Measurements from ENCODE around the gene WDFY3. TPM values are rescaled to one million over a fixed set of nuclear protein-coding genes. Genes with fewer than 3 reads are reported as not detected.

Gene WDFY3
- polyA plus RNA-seq, 2 of the 4 experiments (the other 2 are of a cell fraction) = 6.6 to 25.1 TPM

DNA sequence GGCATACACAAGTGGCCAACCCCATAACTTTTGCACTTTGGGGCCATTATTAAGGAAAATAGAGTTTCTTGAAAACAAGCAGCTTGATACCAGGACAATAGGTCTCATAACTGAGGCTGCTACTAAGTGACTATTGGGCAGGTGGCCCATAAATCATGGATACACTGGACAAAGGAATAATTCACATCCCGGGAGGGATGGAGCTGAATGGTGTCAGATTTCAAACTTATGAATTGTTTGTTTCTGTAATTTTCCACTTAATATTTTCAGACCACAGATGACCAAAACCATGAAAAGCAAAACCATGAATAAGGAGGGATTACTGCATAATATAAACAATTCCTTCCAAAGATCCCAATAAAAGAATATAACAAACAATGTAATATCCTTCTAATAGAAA is 114.4 kb downstream of the WDFY3 start (continued):
- TF ChIP-seq, protein P1, sequence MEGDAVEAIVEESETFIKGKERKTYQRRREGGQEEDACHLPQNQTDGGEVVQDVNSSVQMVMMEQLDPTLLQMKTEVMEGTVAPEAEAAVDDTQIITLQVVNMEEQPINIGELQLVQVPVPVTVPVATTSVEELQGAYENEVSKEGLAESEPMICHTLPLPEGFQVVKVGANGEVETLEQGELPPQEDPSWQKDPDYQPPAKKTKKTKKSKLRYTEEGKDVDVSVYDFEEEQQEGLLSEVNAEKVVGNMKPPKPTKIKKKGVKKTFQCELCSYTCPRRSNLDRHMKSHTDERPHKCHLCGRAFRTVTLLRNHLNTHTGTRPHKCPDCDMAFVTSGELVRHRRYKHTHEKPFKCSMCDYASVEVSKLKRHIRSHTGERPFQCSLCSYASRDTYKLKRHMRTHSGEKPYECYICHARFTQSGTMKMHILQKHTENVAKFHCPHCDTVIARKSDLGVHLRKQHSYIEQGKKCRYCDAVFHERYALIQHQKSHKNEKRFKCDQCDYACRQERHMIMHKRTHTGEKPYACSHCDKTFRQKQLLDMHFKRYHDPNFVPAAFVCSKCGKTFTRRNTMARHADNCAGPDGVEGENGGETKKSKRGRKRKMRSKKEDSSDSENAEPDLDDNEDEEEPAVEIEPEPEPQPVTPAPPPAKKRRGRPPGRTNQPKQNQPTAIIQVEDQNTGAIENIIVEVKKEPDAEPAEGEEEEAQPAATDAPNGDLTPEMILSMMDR (IDR thresholded peaks at IDR 0.05) = no peak
- no peak for TF ChIP-seq TP53 (CRISPR knock-in tag; IDR thresholded peaks at IDR 0.05)
- no peak for TF ChIP-seq RAD21 (conservative IDR thresholded peaks at IDR 0.05 in 1 of 2, IDR thresholded peaks at IDR 0.05 in 1 of 2)
- TF ChIP-seq MYC (IDR thresholded peaks at IDR 0.05; ENCODE audit: borderline replicate concordance, low read length) = no peak
- TF ChIP-seq HOXB13 (CRISPR knock-in tag; IDR thresholded peaks at IDR 0.05; ENCODE audit: low read depth) = no peak
- TF ChIP-seq FOXS1 (CRISPR knock-in tag; IDR thresholded peaks at IDR 0.05) = no peak

GRCh38 chr4:84849051-84849640 is 117.3 kb downstream of the WDFY3 start:
- POLR2A ChIA-PET = no interaction called here
- no peak for FAIRE-seq
- Histone ChIP-seq H3K4me1 (peaks cover 13% of the 10 kb centered on the region; the same call in 2 of the 3 replicates), H3K4me2 (no peak overlapping the region), H3K4me3 (no peak overlapping the region), H3K9me3 (no peaks in the 10 kb centered on the region), H3K27ac (no peak overlapping the region)
- CTCF ChIA-PET = interaction anchor here (0.7 kb wide), 1 partner anchor 11 kb away, joined by 3 read pairs; no protein-coding TSS in a partner anchor
- DNase-seq (ENCODE audit: low read depth in 1 of 2, low spot score in 1 of 2) = no peak
- no peak for ATAC-seq
- TF ChIP-seq ZSCAN20 (CRISPR knock-in tag; IDR thresholded peaks at IDR 0.05) (no peak), HMGXB4 (CRISPR knock-in tag; IDR thresholded peaks at IDR 0.05; ENCODE audit: borderline replicate concordance) (no peak), ATOH8 (CRISPR knock-in tag; IDR thresholded peaks at IDR 0.05; ENCODE audit: low read depth) (no peak), KDM5A (IDR thresholded peaks at IDR 0.05) (no peak), EHF (CRISPR knock-in tag; IDR thresholded peaks at IDR 0.05) (no peak), HDAC2 (IDR thresholded peaks at IDR 0.05) (no peak), NR3C1 (IDR thresholded peaks at IDR 0.05) (no peak), FOXS1 (CRISPR knock-in tag; IDR thresholded peaks at IDR 0.05) (no peak), REST (IDR thresholded peaks at IDR 0.05) (no peak), JUN (IDR thresholded peaks at IDR 0.05) (no peak), MYC (IDR thresholded peaks at IDR 0.05; ENCODE audit: borderline replicate concordance, low read length) (no peak), BCL3 (IDR thresholded peaks at IDR 0.05) (no peak), ZC3H11A (IDR thresholded peaks at IDR 0.05) (no peak), ZNF302 (CRISPR knock-in tag; IDR thresholded peaks at IDR 0.05) (no peak), TP53 (CRISPR knock-in tag; IDR thresholded peaks at IDR 0.05) (no peak)
- TF ChIP-seq, protein P2, sequence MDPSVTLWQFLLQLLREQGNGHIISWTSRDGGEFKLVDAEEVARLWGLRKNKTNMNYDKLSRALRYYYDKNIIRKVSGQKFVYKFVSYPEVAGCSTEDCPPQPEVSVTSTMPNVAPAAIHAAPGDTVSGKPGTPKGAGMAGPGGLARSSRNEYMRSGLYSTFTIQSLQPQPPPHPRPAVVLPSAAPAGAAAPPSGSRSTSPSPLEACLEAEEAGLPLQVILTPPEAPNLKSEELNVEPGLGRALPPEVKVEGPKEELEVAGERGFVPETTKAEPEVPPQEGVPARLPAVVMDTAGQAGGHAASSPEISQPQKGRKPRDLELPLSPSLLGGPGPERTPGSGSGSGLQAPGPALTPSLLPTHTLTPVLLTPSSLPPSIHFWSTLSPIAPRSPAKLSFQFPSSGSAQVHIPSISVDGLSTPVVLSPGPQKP (IDR thresholded peaks at IDR 0.05; ENCODE audit: low read depth, low read length) = no peak
